ENCODE results near the gene PSD4.

PSD4 gene

DNA sequence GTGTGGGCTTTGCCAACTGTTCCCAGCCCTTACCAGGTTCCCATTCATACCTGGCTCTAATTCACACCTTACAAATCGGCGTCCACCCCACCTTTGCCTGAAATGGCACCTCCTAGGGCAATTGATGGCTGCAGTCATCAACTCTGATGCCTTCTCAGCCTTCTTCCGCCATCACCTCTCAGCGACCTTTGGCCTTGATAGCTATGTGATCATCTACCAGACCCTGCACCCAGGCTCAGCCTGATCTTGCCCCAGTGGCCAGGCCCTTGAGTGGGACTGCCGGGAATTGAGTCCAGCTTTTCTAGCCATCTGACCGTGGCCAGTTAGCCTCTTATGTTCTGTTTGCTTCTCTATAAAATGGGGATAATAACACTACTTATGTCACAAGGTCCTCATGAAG, 32.5 kb downstream of the PSD4 start:
- H3K4me2 ChIP-seq, result no peak overlapping the region
- no peak overlapping the region for H3K9ac ChIP-seq
- H3K27ac ChIP-seq, result no peak overlapping the region
- no peak overlapping the region for H3K4me3 ChIP-seq (IDR thresholded peaks at IDR 0.05; ENCODE audit: insufficient read depth, low read depth, low read length)
- no peak overlapping the region for H2AFZ ChIP-seq (ENCODE audit: low read depth)
- TF ChIP-seq, protein P1, sequence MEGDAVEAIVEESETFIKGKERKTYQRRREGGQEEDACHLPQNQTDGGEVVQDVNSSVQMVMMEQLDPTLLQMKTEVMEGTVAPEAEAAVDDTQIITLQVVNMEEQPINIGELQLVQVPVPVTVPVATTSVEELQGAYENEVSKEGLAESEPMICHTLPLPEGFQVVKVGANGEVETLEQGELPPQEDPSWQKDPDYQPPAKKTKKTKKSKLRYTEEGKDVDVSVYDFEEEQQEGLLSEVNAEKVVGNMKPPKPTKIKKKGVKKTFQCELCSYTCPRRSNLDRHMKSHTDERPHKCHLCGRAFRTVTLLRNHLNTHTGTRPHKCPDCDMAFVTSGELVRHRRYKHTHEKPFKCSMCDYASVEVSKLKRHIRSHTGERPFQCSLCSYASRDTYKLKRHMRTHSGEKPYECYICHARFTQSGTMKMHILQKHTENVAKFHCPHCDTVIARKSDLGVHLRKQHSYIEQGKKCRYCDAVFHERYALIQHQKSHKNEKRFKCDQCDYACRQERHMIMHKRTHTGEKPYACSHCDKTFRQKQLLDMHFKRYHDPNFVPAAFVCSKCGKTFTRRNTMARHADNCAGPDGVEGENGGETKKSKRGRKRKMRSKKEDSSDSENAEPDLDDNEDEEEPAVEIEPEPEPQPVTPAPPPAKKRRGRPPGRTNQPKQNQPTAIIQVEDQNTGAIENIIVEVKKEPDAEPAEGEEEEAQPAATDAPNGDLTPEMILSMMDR (conservative IDR thresholded peaks at IDR 0.05; ENCODE audit: low read depth, low read length), result no peak
- H3K79me2 ChIP-seq (ENCODE audit: insufficient read depth, low read depth), result no peaks in the 10 kb centered on the region
- no peaks in the 10 kb centered on the region for H3K36me3 ChIP-seq (ENCODE audit: insufficient read depth)
- H3K4me1 ChIP-seq (ENCODE audit: low read depth, poor library complexity, severe bottlenecking), result no peaks in the 10 kb centered on the region
- no peaks in the 10 kb centered on the region for H3K27me3 ChIP-seq (ENCODE audit: insufficient read depth, low read depth)
- no peaks in the 10 kb centered on the region for H4K20me1 ChIP-seq (ENCODE audit: insufficient read depth)

DNA sequence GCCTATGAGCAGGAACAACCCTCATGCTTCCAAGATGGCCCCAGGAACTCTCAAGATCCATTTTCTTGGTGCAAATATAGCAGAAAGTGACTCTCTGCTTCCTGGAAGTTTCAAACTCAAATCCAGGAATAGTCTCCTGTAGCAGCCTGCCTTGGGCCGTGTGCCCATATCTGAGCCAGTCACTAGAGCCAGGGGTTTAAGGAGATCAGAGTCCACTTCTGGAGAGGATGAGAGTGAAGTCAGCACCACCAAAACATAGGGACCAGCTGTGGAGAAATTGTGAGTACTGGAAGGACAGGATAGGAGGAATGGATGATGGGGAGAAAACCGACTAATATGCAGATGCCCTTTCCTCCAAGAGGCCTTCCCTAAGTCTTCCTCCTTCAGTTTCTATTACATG, 33.2 kb downstream of the PSD4 start:
- H3K4me1 ChIP-seq (ENCODE audit: low read depth, poor library complexity, severe bottlenecking), result no peaks in the 10 kb centered on the region

DNA sequence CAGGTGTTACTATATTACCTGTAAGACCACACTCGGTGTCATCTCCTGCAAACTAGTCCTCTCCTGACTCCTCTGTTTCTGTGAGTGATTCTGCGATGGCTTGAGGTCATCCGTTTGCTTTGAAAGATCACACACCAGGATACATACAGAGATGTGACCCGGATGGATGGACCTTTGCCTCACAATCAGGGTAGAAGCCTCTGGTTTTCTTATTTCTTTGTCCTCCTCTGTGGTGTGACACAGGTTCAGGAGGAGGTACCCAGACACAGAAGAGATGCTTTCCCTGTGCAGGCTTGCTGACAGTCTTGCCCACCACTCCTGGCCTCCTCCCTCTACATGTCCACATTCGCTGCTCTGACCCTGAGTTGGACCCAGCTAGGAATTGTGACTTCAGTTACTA, 34.6 kb downstream of the PSD4 start:
- no peaks in the 10 kb centered on the region for H3K4me1 ChIP-seq (ENCODE audit: low read depth, poor library complexity, severe bottlenecking)
- no peak overlapping the region for H3K4me2 ChIP-seq
- H2AFZ ChIP-seq (ENCODE audit: low read depth), result no peak overlapping the region
- H3K36me3 ChIP-seq (ENCODE audit: insufficient read depth), result no peaks in the 10 kb centered on the region
- TF ChIP-seq, protein P1 (conservative IDR thresholded peaks at IDR 0.05; ENCODE audit: low read depth, low read length), result no peak
- no peak overlapping the region for H3K27ac ChIP-seq
- no peak overlapping the region for H3K4me3 ChIP-seq (IDR thresholded peaks at IDR 0.05; ENCODE audit: insufficient read depth, low read depth, low read length)
- H4K20me1 ChIP-seq (ENCODE audit: insufficient read depth), result no peaks in the 10 kb centered on the region
- H3K79me2 ChIP-seq (ENCODE audit: insufficient read depth, low read depth), result no peaks in the 10 kb centered on the region
- no peaks in the 10 kb centered on the region for H3K27me3 ChIP-seq (ENCODE audit: insufficient read depth, low read depth)
- H3K9ac ChIP-seq, result no peak overlapping the region

More for the DNA sequence above, 33.2 kb downstream of the PSD4 start:
- Histone ChIP-seq H3K27ac (no peak overlapping the region), H2AFZ (ENCODE audit: low read depth) (no peak overlapping the region), H3K4me2 (no peak overlapping the region), H3K36me3 (ENCODE audit: insufficient read depth) (no peaks in the 10 kb centered on the region), H3K4me3 (IDR thresholded peaks at IDR 0.05; ENCODE audit: insufficient read depth, low read depth, low read length) (no peak overlapping the region), H3K9ac (no peak overlapping the region), H4K20me1 (ENCODE audit: insufficient read depth) (no peaks in the 10 kb centered on the region), H3K79me2 (ENCODE audit: insufficient read depth, low read depth) (no peaks in the 10 kb centered on the region), H3K27me3 (ENCODE audit: insufficient read depth, low read depth) (no peaks in the 10 kb centered on the region)
- TF ChIP-seq, protein P1 (conservative IDR thresholded peaks at IDR 0.05; ENCODE audit: low read depth, low read length), result no peak

DNA sequence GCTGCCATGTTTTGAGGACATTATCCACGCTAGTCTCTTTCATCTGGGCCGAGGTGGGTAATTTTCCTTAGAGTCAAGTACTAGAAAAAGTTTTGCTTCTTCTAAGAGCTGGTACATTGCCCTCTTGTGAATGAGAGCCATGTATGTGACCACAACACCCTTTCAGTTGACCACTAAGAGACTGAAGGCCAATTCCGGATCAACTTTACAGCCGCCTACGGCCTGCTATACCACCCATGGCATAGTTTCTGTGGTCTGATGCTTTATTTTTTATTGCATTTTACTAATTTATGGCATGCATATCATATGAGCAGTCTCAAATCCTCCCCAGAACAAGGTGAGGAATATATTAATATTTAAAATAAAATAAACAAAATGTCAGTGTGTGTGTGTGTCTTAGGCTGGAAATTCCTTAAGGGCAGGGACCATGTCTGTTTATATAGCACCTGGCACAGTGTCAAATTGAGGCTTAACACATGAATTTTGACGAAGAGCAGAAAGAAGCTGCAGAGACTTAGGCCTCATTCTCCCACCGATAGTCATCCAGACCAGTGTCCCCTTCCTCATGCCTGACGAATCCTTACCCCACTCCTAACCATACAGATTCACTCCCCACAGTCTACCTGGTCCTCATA, 35.4 kb downstream of the PSD4 start:
- Histone ChIP-seq H3K27ac (no peak overlapping the region), H3K4me3 (IDR thresholded peaks at IDR 0.05; ENCODE audit: insufficient read depth, low read depth, low read length) (no peak overlapping the region), H3K4me1 (ENCODE audit: low read depth, poor library complexity, severe bottlenecking) (no peaks in the 10 kb centered on the region), H3K9ac (no peak overlapping the region), H3K36me3 (ENCODE audit: insufficient read depth) (no peaks in the 10 kb centered on the region), H4K20me1 (ENCODE audit: insufficient read depth) (no peaks in the 10 kb centered on the region), H3K4me2 (no peak overlapping the region), H2AFZ (ENCODE audit: low read depth) (no peak overlapping the region), H3K27me3 (ENCODE audit: insufficient read depth, low read depth) (no peaks in the 10 kb centered on the region), H3K79me2 (ENCODE audit: insufficient read depth, low read depth) (no peaks in the 10 kb centered on the region)
- TF ChIP-seq, protein P1 (conservative IDR thresholded peaks at IDR 0.05; ENCODE audit: low read depth, low read length), result no peak

All from KMS-11 (cell line).